GM12891 (cell line): ENCODE measurements around the gene PRDX2.

Experiments
- PAX5 ChIP-seq: IDR thresholded peaks from 2 replicates; pipeline ENCODE4 v1.6.1; 2011; ENCODE audit warnings: low read length, moderate library complexity, mild to moderate bottlenecking; ENCODE audit not compliant: insufficient read depth, severe bottlenecking
- POLR2A ChIP-seq: IDR thresholded peaks from 2 replicates; pipeline ENCODE4 v1.6.1; 2011; ENCODE audit warnings: low read depth, low read length, control low read depth
- POLR2AphosphoS5 ChIP-seq: IDR thresholded peaks from 2 replicates; pipeline ENCODE4 v1.6.1; 2011; ENCODE audit warnings: low read depth, low read length, control low read depth
- SPI1 ChIP-seq: IDR thresholded peaks from 2 replicates; pipeline ENCODE4 v1.6.1; 2011; ENCODE audit warnings: low read depth, low read length, control low read depth
- TAF1 ChIP-seq: IDR thresholded peaks from 2 replicates; pipeline ENCODE4 v1.6.1; 2011; ENCODE audit warnings: low read depth, low read length, control low read depth

- TF ChIP-seq POLR2A (no peak), TAF1 (no peak), POLR2AphosphoS5 (no peak), SPI1 (no peak), PAX5 (no peak)
Measured at GRCh38 chr19:12836529-12836863, 34.9 kb upstream of the PRDX2 start.
